GM19193 (cell line): ENCODE measurements around the gene DHX34.

Source experiments
- POLR2A ChIP-seq: IDR thresholded peaks from 4 replicates; pipeline ENCODE4 v1.6.1; 2011; ENCODE audit not compliant: insufficient read depth, insufficient read length; ENCODE audit errors: extremely low read depth

Gene DHX34

GRCh38 chr19:47404334-47405196 is 55.5 kb downstream of the DHX34 start:
- no peak for TF ChIP-seq POLR2A

- no peak for TF ChIP-seq POLR2A
Measured at GRCh38 chr19:47405197-47405550, 56.1 kb downstream of the DHX34 start.

GRCh38 chr19:47405854-47406417 is 56.8 kb downstream of the DHX34 start:
- TF ChIP-seq POLR2A, result no peak

GRCh38 chr19:47406711-47407416 is 57.7 kb downstream of the DHX34 start:
- TF ChIP-seq POLR2A, result no peak

GRCh38 chr19:47407417-47407774 is 58.3 kb downstream of the DHX34 start:
- TF ChIP-seq POLR2A, result no peak

- no peak for TF ChIP-seq POLR2A
Measured at GRCh38 chr19:47408156-47408938, 59.2 kb downstream of the DHX34 start.

- TF ChIP-seq POLR2A, result no peak
Measured at GRCh38 chr19:47411101-47411500, 62.0 kb downstream of the DHX34 start.

- TF ChIP-seq POLR2A, result no peak
Measured at GRCh38 chr19:47413941-47414340, 64.8 kb downstream of the DHX34 start.

GRCh38 chr19:47414469-47414868 is 65.4 kb downstream of the DHX34 start:
- no peak for TF ChIP-seq POLR2A

- no peak for TF ChIP-seq POLR2A
Measured at GRCh38 chr19:47415953-47416642, 67.0 kb downstream of the DHX34 start.

- TF ChIP-seq POLR2A, result no peak
Measured at GRCh38 chr19:47416643-47416985, 67.5 kb downstream of the DHX34 start.

- TF ChIP-seq POLR2A, result no peak
Measured at GRCh38 chr19:47417107-47417745, 68.1 kb downstream of the DHX34 start.

GRCh38 chr19:47417746-47418691 is 68.9 kb downstream of the DHX34 start:
- TF ChIP-seq POLR2A, result no peak
